ENCODE measurements around the gene ACSM4. TPM values are rescaled to one million over a fixed set of nuclear protein-coding genes. Genes with fewer than 3 reads are reported as not detected.
"Not testable (repeated sequence)": the region's sequence is repeated elsewhere in the genome, so short reads cannot be mapped to it uniquely, and the experiment has no call there.

Gene ACSM4
- total and polyA plus RNA-seq, 3 experiments from 2014 or later, result not detected

DNA sequence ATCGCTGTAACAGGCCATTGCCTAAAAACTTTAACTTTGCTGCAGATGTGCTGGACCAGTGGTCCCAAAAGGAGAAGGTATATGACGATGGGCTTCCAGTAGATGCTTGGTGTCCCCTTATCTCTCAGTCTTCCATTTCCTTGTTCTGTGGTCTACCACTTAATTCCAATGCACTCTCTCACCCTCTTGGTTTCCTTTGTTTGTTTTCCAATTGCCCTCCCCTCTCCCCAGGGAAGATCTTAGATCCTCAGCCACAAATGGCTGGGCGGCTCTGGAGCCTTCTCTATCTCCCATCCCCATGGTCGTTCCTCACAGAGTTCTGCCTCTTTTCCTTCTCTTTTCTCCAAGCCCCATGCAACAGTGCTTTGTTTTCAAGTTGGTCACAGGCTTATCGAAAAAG, 584 bp downstream of the ACSM4 start:
- Histone ChIP-seq H3K27me3 (ENCODE audit: insufficient read depth, low read length, poor library complexity, severe bottlenecking) (no peaks in the 10 kb centered on the region), H3K36me3 (ENCODE audit: insufficient read depth, low read length) (no peaks in the 10 kb centered on the region), H3K9me3 (ENCODE audit: low read length) (no peaks in the 10 kb centered on the region), H3K4me3 (ENCODE audit: low read length) (no peak overlapping the region), H3K4me1 (ENCODE audit: insufficient read depth, low read length) (no peaks in the 10 kb centered on the region), H3K27ac (ENCODE audit: low read depth, low read length) (no peak overlapping the region)
- DNase-seq, result no peak
- Mint-ChIP-seq H3K4me1 (no peaks in the 10 kb centered on the region), H3K27ac (no peak overlapping the region), H3K36me3 (no peaks in the 10 kb centered on the region), H3K9me3 (no peaks in the 10 kb centered on the region), H3K4me3 (no peak overlapping the region), H3K27me3 (peaks cover 8 to 28% of the 10 kb centered on the region in 2 donors)
- ChIA-PET CTCF (no interaction called here), POLR2A (no interaction called here)

- peaks cover 2 to 6% of the 10 kb centered on the region in 2 donors for H3K27me3 Mint-ChIP-seq
- no peak overlapping the region for H3K27ac ChIP-seq (ENCODE audit: low read depth, low read length)
- H3K36me3 ChIP-seq (ENCODE audit: insufficient read depth, low read length), result no peaks in the 10 kb centered on the region
- H3K36me3 Mint-ChIP-seq, result no peaks in the 10 kb centered on the region
- H3K27me3 ChIP-seq (ENCODE audit: insufficient read depth, low read length, poor library complexity, severe bottlenecking), result no peaks in the 10 kb centered on the region
- no peak overlapping the region for H3K4me3 ChIP-seq (ENCODE audit: low read length)
- H3K27ac Mint-ChIP-seq, result peak overlapping the region in 1 of 8 donors; percentile 12
- no peaks in the 10 kb centered on the region for H3K9me3 Mint-ChIP-seq
- DNase-seq, result no peak
- POLR2A ChIA-PET, result no interaction called here
- H3K4me1 ChIP-seq (ENCODE audit: insufficient read depth, low read length), result no peaks in the 10 kb centered on the region
- CTCF ChIA-PET, result interaction anchor here (1.0 kb wide), 1 partner anchor 9 kb away, joined by 3 read pairs; no protein-coding TSS in a partner anchor
- no peaks in the 10 kb centered on the region for H3K4me1 Mint-ChIP-seq
- H3K9me3 ChIP-seq (ENCODE audit: low read length), result no peaks in the 10 kb centered on the region
- H3K4me3 Mint-ChIP-seq, result no peak overlapping the region
These were observed 6.2 kb downstream of the ACSM4 start for GRCh38 chr12:7310070-7310469.

GRCh38 chr12:7319930-7320329, 16.1 kb downstream of the ACSM4 start:
- CTCF ChIA-PET, result interaction anchor here (0.8 to 1.4 kb wide), 3 partner anchors 9 to 141 kb away, joined by 3 to 8 read pairs (median 3); no protein-coding TSS in a partner anchor
- Histone ChIP-seq H3K9me3 (ENCODE audit: low read length) (no peaks in the 10 kb centered on the region), H3K36me3 (ENCODE audit: insufficient read depth, low read length) (no peaks in the 10 kb centered on the region), H3K27ac (ENCODE audit: low read depth, low read length) (no peak overlapping the region), H3K4me3 (ENCODE audit: low read length) (no peak overlapping the region), H3K27me3 (ENCODE audit: insufficient read depth, low read length, poor library complexity, severe bottlenecking) (no peaks in the 10 kb centered on the region), H3K4me1 (ENCODE audit: insufficient read depth, low read length) (no peaks in the 10 kb centered on the region)
- no peaks in the 10 kb centered on the region for H3K4me1 Mint-ChIP-seq
- H3K9me3 Mint-ChIP-seq, result no peaks in the 10 kb centered on the region
- no peak for DNase-seq
- no peaks in the 10 kb centered on the region for H3K36me3 Mint-ChIP-seq
- H3K4me3 Mint-ChIP-seq, result no peak overlapping the region
- POLR2A ChIA-PET, result no interaction called here
- no peak overlapping the region for H3K27ac Mint-ChIP-seq
- no peaks in the 10 kb centered on the region for H3K27me3 Mint-ChIP-seq

DNA sequence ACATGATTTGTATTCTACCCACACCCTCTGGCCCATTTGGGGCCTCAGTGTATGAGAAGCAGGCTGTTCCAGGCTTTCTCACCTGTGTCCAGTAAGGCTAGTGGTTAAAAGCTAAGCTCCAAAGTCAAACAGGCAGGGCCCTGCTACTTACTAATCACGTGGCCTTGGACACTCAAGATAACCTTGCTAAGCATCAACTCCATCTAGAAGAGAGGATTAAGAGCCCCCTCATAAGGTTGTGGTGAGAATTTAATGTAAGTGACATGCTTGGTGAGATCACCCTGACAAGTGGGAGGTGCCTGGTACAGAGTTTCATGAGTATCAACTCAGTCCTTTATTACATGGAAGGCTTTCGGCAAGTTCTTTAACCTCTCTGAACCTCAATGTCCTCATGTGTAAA, 17.8 kb downstream of the ACSM4 start:
- POLR2A ChIA-PET, result no interaction called here
- DNase-seq, result no peak

DNA sequence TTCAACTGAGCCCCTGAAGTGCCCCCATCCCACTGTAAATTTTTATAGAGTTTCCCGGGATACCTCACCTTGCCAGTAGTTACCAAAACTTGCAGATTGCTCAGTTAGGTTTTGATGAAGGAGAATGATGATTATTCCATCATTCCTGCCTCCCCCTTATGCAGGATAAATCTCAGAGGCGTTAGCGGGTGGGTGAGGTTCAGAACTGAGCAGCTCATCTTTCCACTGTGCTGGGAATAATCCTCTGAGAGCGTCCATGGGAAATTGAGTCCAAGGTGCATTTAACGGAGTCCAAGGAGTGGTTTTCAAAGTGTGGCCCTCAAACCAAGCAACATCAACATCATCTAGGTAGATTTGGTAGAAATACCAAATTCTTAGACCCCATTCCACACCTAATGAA, 18.7 kb downstream of the ACSM4 start:
- CTCF ChIA-PET, result no interaction called here
- Histone ChIP-seq H3K27ac (ENCODE audit: low read depth, low read length) (no peak overlapping the region), H3K9me3 (ENCODE audit: low read length) (no peaks in the 10 kb centered on the region), H3K4me3 (ENCODE audit: low read length) (no peak overlapping the region), H3K36me3 (ENCODE audit: insufficient read depth, low read length) (no peaks in the 10 kb centered on the region), H3K27me3 (ENCODE audit: insufficient read depth, low read length, poor library complexity, severe bottlenecking) (no peaks in the 10 kb centered on the region), H3K4me1 (ENCODE audit: insufficient read depth, low read length) (no peaks in the 10 kb centered on the region)
- POLR2A ChIA-PET, result no interaction called here
- H3K4me3 Mint-ChIP-seq, result no peak overlapping the region
- H3K27ac Mint-ChIP-seq, result no peak overlapping the region
- H3K9me3 Mint-ChIP-seq, result no peaks in the 10 kb centered on the region
- no peak for DNase-seq
- H3K4me1 Mint-ChIP-seq, result no peaks in the 10 kb centered on the region
- H3K27me3 Mint-ChIP-seq, result peaks cover 3 to 4% of the 10 kb centered on the region in 2 donors
- H3K36me3 Mint-ChIP-seq, result no peaks in the 10 kb centered on the region

More for the DNA sequence above, 17.8 kb downstream of the ACSM4 start:
- Mint-ChIP-seq H3K27ac (no peak overlapping the region), H3K27me3 (peaks cover 0 to 1% of the 10 kb centered on the region in 2 donors), H3K9me3 (no peaks in the 10 kb centered on the region), H3K36me3 (no peaks in the 10 kb centered on the region), H3K4me1 (no peaks in the 10 kb centered on the region), H3K4me3 (no peak overlapping the region)
- H3K36me3 ChIP-seq (ENCODE audit: insufficient read depth, low read length), result no peaks in the 10 kb centered on the region
- H3K4me1 ChIP-seq (ENCODE audit: insufficient read depth, low read length), result no peaks in the 10 kb centered on the region
- CTCF ChIA-PET, result no interaction called here
- H3K9me3 ChIP-seq (ENCODE audit: low read length), result no peaks in the 10 kb centered on the region
- no peak overlapping the region for H3K27ac ChIP-seq (ENCODE audit: low read depth, low read length)
- no peaks in the 10 kb centered on the region for H3K27me3 ChIP-seq (ENCODE audit: insufficient read depth, low read length, poor library complexity, severe bottlenecking)
- no peak overlapping the region for H3K4me3 ChIP-seq (ENCODE audit: low read length)

- no peaks in the 10 kb centered on the region for H3K36me3 ChIP-seq (ENCODE audit: insufficient read depth, low read length)
- Mint-ChIP-seq H3K36me3 (no peaks in the 10 kb centered on the region), H3K27me3 (peaks cover 4 to 9% of the 10 kb centered on the region in 2 donors), H3K27ac (no peak overlapping the region), H3K4me3 (no peak overlapping the region), H3K9me3 (no peaks in the 10 kb centered on the region), H3K4me1 (no peaks in the 10 kb centered on the region)
- no peaks in the 10 kb centered on the region for H3K4me1 ChIP-seq (ENCODE audit: insufficient read depth, low read length)
- H3K9me3 ChIP-seq (ENCODE audit: low read length), result no peaks in the 10 kb centered on the region
- H3K27ac ChIP-seq (ENCODE audit: low read depth, low read length), result no peak overlapping the region
- ChIA-PET POLR2A (no interaction called here), CTCF (no interaction called here)
- H3K4me3 ChIP-seq (ENCODE audit: low read length), result no peak overlapping the region
- DNase-seq, result no peak
- no peaks in the 10 kb centered on the region for H3K27me3 ChIP-seq (ENCODE audit: insufficient read depth, low read length, poor library complexity, severe bottlenecking)
These were observed 20.3 kb downstream of the ACSM4 start for GRCh38 chr12:7324176-7324575.

DNA sequence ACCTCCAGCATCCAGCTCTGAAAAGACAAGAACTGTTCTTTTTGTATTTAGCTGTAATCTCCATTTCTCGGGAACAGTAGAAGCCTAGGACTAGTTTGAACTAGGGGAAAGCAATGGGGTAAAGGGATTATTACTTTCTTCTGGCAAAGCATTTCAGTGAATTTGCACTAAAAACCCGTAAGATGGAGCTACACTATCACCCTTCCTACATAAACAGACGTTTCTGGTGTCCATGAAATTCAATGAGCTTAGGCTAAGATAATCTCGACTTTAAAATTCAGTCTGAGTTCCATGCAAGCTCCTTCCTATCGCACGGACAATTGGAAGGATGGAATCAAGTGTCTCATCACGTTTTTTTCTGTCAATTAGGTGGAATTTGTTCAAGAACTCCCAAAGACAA, 24.0 kb downstream of the ACSM4 start:
- no peaks in the 10 kb centered on the region for H3K9me3 ChIP-seq (ENCODE audit: low read length)
- Mint-ChIP-seq H3K36me3 (peaks cover 0 to 5% (median 0%) of the 10 kb centered on the region in 3 donors), H3K4me3 (no peak overlapping the region), H3K9me3 (peaks cover 3 to 20% (median 8%) of the 10 kb centered on the region in 5 donors), H3K27me3 (peaks cover 8 to 17% of the 10 kb centered on the region in 2 donors), H3K27ac (no peak overlapping the region), H3K4me1 (peaks cover 6 to 14% (median 7%) of the 10 kb centered on the region in 3 donors)
- no peaks in the 10 kb centered on the region for H3K27me3 ChIP-seq (ENCODE audit: insufficient read depth, low read length, poor library complexity, severe bottlenecking)
- no peak overlapping the region for H3K27ac ChIP-seq (ENCODE audit: low read depth, low read length)
- CTCF ChIA-PET, result interaction anchor here (1.1 kb wide), 1 partner anchor 8 kb away, joined by 3 read pairs; no protein-coding TSS in a partner anchor
- no peak for DNase-seq
- POLR2A ChIA-PET, result no interaction called here
- no peaks in the 10 kb centered on the region for H3K36me3 ChIP-seq (ENCODE audit: insufficient read depth, low read length)
- H3K4me3 ChIP-seq (ENCODE audit: low read length), result no peak overlapping the region
- H3K4me1 ChIP-seq (ENCODE audit: insufficient read depth, low read length), result no peaks in the 10 kb centered on the region

DNA sequence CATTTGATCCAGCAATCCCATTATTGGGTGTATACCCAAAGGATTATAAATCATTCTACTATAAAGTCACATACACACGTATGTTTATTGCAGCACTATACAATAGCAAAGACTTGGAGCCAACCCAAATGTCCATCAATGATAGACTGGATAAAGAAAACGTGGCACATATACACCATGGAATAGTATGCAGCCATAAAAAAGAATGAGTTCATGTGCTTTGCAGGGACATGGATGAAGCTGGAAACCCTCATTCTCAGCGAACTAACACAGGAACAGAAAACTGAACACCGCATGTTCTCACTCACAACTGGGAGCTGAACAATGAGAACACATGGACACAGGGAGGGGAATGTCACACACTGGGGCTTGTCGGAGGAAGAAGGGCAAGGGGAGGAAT, 33.9 kb downstream of the ACSM4 start:
- POLR2A ChIA-PET, result not testable (repeated sequence)
- peaks cover 10 to 21% (median 12%) of the 10 kb centered on the region in 3 donors for H3K4me1 Mint-ChIP-seq

More for the DNA sequence above, 33.9 kb downstream of the ACSM4 start:
- H3K27me3 Mint-ChIP-seq; H3K4me1 ChIP-seq (ENCODE audit: insufficient read depth, low read length); DNase-seq; H3K4me3 Mint-ChIP-seq; H3K36me3 ChIP-seq (ENCODE audit: insufficient read depth, low read length); H3K9me3 ChIP-seq (ENCODE audit: low read length); CTCF ChIA-PET; H3K27me3 ChIP-seq (ENCODE audit: insufficient read depth, low read length, poor library complexity, severe bottlenecking); H3K36me3 Mint-ChIP-seq; H3K27ac ChIP-seq (ENCODE audit: low read depth, low read length); H3K4me3 ChIP-seq (ENCODE audit: low read length): not testable (repeated sequence)
- Mint-ChIP-seq H3K9me3 (peaks cover 0 to 19% (median 14%) of the 10 kb centered on the region in 5 donors), H3K27ac (peak overlapping the region in 1 of 8 donors; percentile 54)

All from CD8-positive, alpha-beta memory T cell (primary cell).